Activated T-cell treated with anti-CD3 and anti-CD28 coated beads for 48 hours (primary cell): ENCODE results near the gene SCARF2.
"Not testable (repeated sequence)": the region's sequence is repeated elsewhere in the genome, so short reads cannot be mapped to it uniquely, and the experiment has no call there.

ENCODE experiments used
- DNase-seq: peaks from one replicate; pipeline ENCODE4 v3.0.0-alpha.2; 2020; ENCODE audit warnings: low read depth

Gene SCARF2

GRCh38 chr22:20412474-20413216 lies 25.0 kb downstream of the SCARF2 start:
- DNase-seq: no peak

GRCh38 chr22:20409385-20409784 lies 28.2 kb downstream of the SCARF2 start:
- DNase-seq: not testable (repeated sequence)

GRCh38 chr22:20408891-20409290 lies 28.7 kb downstream of the SCARF2 start:
- no peak for DNase-seq

GRCh38 chr22:20407829-20408228 lies 29.8 kb downstream of the SCARF2 start:
- DNase-seq: no peak

GRCh38 chr22:20406686-20407408 lies 30.8 kb downstream of the SCARF2 start:
- DNase-seq: no peak

- no peak for DNase-seq
These were observed 31.5 kb downstream of the SCARF2 start for GRCh38 chr22:20405931-20406685.

GRCh38 chr22:20405291-20405930 lies 32.2 kb downstream of the SCARF2 start:
- DNase-seq: no peak

GRCh38 chr22:20404881-20405280 lies 32.7 kb downstream of the SCARF2 start:
- no peak for DNase-seq

- DNase-seq: no peak
These were observed 33.9 kb downstream of the SCARF2 start for GRCh38 chr22:20403779-20404140.

GRCh38 chr22:20402960-20403778 lies 34.5 kb downstream of the SCARF2 start:
- DNase-seq: no peak

- no peak for DNase-seq
These were observed 36.1 kb downstream of the SCARF2 start for GRCh38 chr22:20401376-20402014.

- DNase-seq: no peak
These were observed 36.8 kb downstream of the SCARF2 start for GRCh38 chr22:20400606-20401375.

GRCh38 chr22:20399866-20400605 lies 37.6 kb downstream of the SCARF2 start:
- no peak for DNase-seq

GRCh38 chr22:20398420-20398819 lies 39.2 kb downstream of the SCARF2 start:
- no peak for DNase-seq

- DNase-seq: no peak
These were observed 40.1 kb downstream of the SCARF2 start for GRCh38 chr22:20397498-20397897.

GRCh38 chr22:20396639-20397038 lies 41.0 kb downstream of the SCARF2 start:
- no peak for DNase-seq

- no peak for DNase-seq
These were observed 41.7 kb downstream of the SCARF2 start for GRCh38 chr22:20395907-20396287.

- no peak for DNase-seq
These were observed 42.3 kb downstream of the SCARF2 start for GRCh38 chr22:20395181-20395906.
